Ascending aorta (tissue), 2 donors: ENCODE data around the gene BAHCC1. TPM values are rescaled to one million over a fixed set of nuclear protein-coding genes. Genes with fewer than 3 reads are reported as not detected.
A peak's percentile ranks its signal among the peaks of the same experiment; 100 is the strongest.

ENCODE experiments used
- DNase-seq, 2 donors: peaks; one replicate each; pipeline ENCODE4 v3.0.0-alpha.2; 2019; ENCODE audit warnings: low spot score in 2 of 2
- H3K27ac ChIP-seq, 2 donors: fragments of 200-600 bp; sonication (generic); one replicate each; pipeline ENCODE4 v1.5.1; 2016 to 2017; ENCODE audit warnings: mild to moderate bottlenecking in 1 of 2
- H3K27me3 ChIP-seq: fragments of 200-600 bp; sonication (generic); one replicate; pipeline ENCODE4 v1.5.1; 2017
- H3K36me3 ChIP-seq, 2 donors: fragments of 200-600 bp; sonication (generic); one replicate each; pipeline ENCODE4 v1.5.1; 2016
- H3K4me1 ChIP-seq, 2 donors: fragments of 200-600 bp; sonication (generic); one replicate each; pipeline ENCODE4 v1.5.1; 2016 to 2017; ENCODE audit warnings: mild to moderate bottlenecking in 1 of 2
- H3K4me3 ChIP-seq, 2 donors: fragments of 200-600 bp; sonication (generic); one replicate each; pipeline ENCODE4 v1.5.1; 2016 to 2017; ENCODE audit warnings: mild to moderate bottlenecking in 1 of 2
- H3K9me3 ChIP-seq, 2 donors: fragments of 200-600 bp; sonication (generic); one replicate each; pipeline ENCODE4 v1.5.1; 2016
- CTCF ChIP-seq, 3 experiments: fragments of 200-600 bp in 2 of 3; fragments of 450-650 bp in 1 of 3; sonication (generic) in 2 of 3; IDR thresholded peaks; one replicate each; pipeline ENCODE4 v1.5.1; 2016 to 2019; ENCODE audit warnings: antibody characterized with exemption in 3 of 3, mild to moderate bottlenecking in 1 of 3, moderate library complexity in 1 of 3
- intact Hi-C: fragments of 100-400 bp; cut with DNase I; formaldehyde crosslinking; loops from one replicate; pipeline ENCODE4 v1.15.1; 2023
- total RNA-seq: library from RNA; depleted of rRNA; stranded (reverse); fragments of >200 nt; gene quantifications from one replicate; pipeline ENCODE4 v1.1.0, GENCODE V29; 2016

Gene BAHCC1
- total RNA-seq, 1 donor from 2014 or later = 29.1 TPM

- intact Hi-C loops = loop anchor here (1.0 kb wide), 1 partner anchor 82 kb away; no protein-coding TSS in a partner anchor
- H3K27me3 ChIP-seq = no peaks in the 10 kb centered on the region
- H3K27ac ChIP-seq = peak overlapping the region; percentile 91 to 98
- DNase-seq = no peak
- H3K4me3 ChIP-seq = peak overlapping the region in 1 of 2 donors; percentile 91
- peak in 2 of 3 experiments; percentile 19 to 37 for TF ChIP-seq CTCF (IDR thresholded peaks at IDR 0.05)
- H3K9me3 ChIP-seq = no peaks in the 10 kb centered on the region
- H3K4me1 ChIP-seq = peaks cover 28 to 54% of the 10 kb centered on the region in 2 donors
- no peaks in the 10 kb centered on the region for H3K36me3 ChIP-seq
Observed at GRCh38 chr17:81401723-81402529, 6.7 kb downstream of the BAHCC1 start.

- Histone ChIP-seq H3K27ac (peak overlapping the region; percentile 91 to 98), H3K4me1 (peaks cover 28 to 59% of the 10 kb centered on the region in 2 donors), H3K27me3 (no peaks in the 10 kb centered on the region), H3K9me3 (no peaks in the 10 kb centered on the region), H3K4me3 (peak overlapping the region; percentile 14 to 91), H3K36me3 (no peaks in the 10 kb centered on the region)
- DNase-seq = no peak
- intact Hi-C loops = loop anchor here (1.0 kb wide), 1 partner anchor 82 kb away; no protein-coding TSS in a partner anchor
- TF ChIP-seq CTCF (IDR thresholded peaks at IDR 0.05) = no peak
Observed at GRCh38 chr17:81402530-81402941, 7.3 kb downstream of the BAHCC1 start.

- no peak for DNase-seq
- intact Hi-C loops = loop anchor here (1.0 kb wide), 2 partner anchors 20 to 81 kb away; no protein-coding TSS in a partner anchor
- Histone ChIP-seq H3K36me3 (no peaks in the 10 kb centered on the region), H3K9me3 (no peaks in the 10 kb centered on the region), H3K27ac (peak overlapping the region; percentile 91 to 98), H3K27me3 (no peaks in the 10 kb centered on the region), H3K4me1 (peaks cover 28 to 59% of the 10 kb centered on the region in 2 donors), H3K4me3 (peak overlapping the region; percentile 14 to 91)
- TF ChIP-seq CTCF (IDR thresholded peaks at IDR 0.05) = no peak
Observed at GRCh38 chr17:81402981-81403467, 7.8 kb downstream of the BAHCC1 start.

DNA sequence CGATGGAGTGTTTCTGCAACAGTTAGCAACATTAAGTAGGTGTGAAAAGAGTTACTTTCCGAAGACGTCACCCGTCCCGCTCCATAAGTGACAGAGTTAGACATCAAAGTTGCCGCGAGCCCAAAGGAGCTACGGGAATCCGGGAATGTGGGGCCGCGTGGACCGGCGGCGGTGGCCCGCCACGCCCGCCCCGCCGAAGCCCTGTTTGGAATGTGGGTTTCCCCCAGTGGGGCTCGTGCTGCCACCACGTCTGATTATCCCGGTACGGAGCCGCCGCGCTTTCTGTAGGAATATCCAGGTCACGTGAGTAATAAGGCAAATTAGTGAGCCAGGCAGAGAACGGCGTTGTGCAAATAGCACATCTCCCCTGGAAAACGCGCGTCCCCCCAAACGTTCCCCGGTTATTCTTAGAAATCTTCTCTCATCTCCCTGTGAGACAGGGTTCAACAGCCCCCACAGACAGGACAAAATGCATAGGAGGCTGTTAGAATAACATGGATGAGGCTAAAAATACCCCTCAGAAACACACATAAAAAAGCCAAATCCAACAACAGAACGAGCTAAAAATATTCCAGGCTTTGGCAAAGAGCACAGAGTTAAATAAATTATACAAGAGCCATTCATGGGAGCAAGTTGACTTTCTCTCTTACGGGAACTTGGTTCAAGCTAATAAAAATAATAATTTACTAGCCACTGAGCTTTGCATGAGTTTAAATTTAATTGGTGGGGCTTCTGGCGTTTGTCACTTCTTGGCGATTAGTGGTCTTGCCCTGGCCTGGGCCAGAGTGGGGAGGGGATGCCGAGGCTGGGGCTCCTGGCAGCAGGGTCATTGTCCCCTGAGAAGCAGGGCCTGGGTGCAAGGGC is 8.6 kb downstream of the BAHCC1 start:
- Histone ChIP-seq H3K27me3 (no peaks in the 10 kb centered on the region), H3K36me3 (no peaks in the 10 kb centered on the region), H3K4me1 (peaks cover 28 to 59% of the 10 kb centered on the region in 2 donors), H3K9me3 (no peaks in the 10 kb centered on the region), H3K4me3 (peak overlapping the region; percentile 14 to 91), H3K27ac (peak overlapping the region; percentile 91 to 98)
- DNase-seq = peak in 1 of 2 donors; percentile 89
- intact Hi-C loops = loop anchor here (1.0 kb wide), 1 partner anchor 19 kb away; no protein-coding TSS in a partner anchor
- TF ChIP-seq CTCF (IDR thresholded peaks at IDR 0.05) = no peak

DNA sequence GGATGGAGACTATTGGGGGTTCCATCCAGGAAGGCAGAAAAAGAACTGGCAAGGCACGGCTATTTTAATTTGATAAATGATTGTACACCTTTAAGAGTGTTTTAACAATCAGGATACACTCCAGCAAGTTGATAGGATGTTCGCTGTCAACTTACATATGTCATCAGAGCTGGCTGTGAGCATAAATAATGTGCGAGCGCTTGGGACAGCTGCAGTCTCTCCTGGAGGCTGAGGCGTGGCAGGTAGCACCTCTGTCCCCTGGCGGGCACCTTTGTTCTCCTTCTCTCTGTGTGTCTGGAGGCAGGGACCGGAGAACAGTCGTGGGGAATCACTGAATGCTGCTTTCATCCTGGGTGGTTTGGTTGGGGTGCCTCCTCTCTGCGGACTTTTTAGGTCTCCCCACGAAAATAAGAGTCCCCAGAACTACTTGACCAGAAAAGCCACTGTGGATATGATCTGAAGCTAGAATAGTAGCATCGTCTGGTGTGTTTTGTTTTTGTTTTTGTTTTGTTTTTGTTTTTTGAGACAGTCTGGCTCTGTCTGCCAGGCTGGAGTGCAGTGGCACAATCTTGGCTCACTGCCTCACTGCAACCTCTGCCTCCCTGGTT is 9.4 kb downstream of the BAHCC1 start:
- H3K9me3 ChIP-seq = no peaks in the 10 kb centered on the region
- H3K36me3 ChIP-seq = no peaks in the 10 kb centered on the region
- intact Hi-C loops = loop anchor here (1.0 kb wide), 1 partner anchor 13 kb away; no protein-coding TSS in a partner anchor
- no peaks in the 10 kb centered on the region for H3K27me3 ChIP-seq
- peak overlapping the region; percentile 91 to 98 for H3K27ac ChIP-seq
- DNase-seq = no peak
- no peak for TF ChIP-seq CTCF (IDR thresholded peaks at IDR 0.05)
- peak overlapping the region; percentile 14 to 91 for H3K4me3 ChIP-seq
- H3K4me1 ChIP-seq = peaks cover 28 to 59% of the 10 kb centered on the region in 2 donors
